HL-60 (cell line): ENCODE measurements around the gene EXOSC9.

Experiments
- GABPA ChIP-seq: IDR thresholded peaks from 2 replicates; pipeline ENCODE4 v1.6.1; 2012; ENCODE audit warnings: low read depth
- TF ChIP-seq, protein P1 (sequence below): IDR thresholded peaks from one replicate; pipeline ENCODE4 v1.5.1; 2011; ENCODE audit warnings: low read length, control low read depth, inconsistent platforms; ENCODE audit not compliant: insufficient read depth

DNA sequence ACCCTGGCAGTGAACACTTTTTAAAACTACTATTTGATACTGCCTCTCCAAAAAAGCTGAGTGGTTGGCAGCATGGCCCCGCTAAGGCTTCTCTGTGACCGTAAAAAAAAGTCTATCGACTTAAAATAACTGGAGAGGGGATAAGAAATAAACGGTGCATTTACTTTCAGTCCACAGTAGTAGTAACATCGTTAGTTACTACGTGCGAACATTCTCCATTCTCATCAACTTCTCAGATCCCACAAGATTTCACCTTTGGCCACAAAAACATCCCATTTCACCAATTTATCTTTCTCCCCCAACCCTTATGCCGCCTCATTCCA, 524 bp upstream of the EXOSC9 start:
- TF ChIP-seq, protein P1, sequence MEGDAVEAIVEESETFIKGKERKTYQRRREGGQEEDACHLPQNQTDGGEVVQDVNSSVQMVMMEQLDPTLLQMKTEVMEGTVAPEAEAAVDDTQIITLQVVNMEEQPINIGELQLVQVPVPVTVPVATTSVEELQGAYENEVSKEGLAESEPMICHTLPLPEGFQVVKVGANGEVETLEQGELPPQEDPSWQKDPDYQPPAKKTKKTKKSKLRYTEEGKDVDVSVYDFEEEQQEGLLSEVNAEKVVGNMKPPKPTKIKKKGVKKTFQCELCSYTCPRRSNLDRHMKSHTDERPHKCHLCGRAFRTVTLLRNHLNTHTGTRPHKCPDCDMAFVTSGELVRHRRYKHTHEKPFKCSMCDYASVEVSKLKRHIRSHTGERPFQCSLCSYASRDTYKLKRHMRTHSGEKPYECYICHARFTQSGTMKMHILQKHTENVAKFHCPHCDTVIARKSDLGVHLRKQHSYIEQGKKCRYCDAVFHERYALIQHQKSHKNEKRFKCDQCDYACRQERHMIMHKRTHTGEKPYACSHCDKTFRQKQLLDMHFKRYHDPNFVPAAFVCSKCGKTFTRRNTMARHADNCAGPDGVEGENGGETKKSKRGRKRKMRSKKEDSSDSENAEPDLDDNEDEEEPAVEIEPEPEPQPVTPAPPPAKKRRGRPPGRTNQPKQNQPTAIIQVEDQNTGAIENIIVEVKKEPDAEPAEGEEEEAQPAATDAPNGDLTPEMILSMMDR = no peak
- no peak for TF ChIP-seq GABPA
